Neural cell (in vitro differentiated cells): Measurements from ENCODE around the gene OR9A2. TPM values are rescaled to one million over a fixed set of nuclear protein-coding genes. Genes with fewer than 3 reads are reported as not detected.

ENCODE experiments used
- H2AFZ ChIP-seq: fragments of 200-600, 300-800 bp; sonication (generic), shearing (Covaris generic); 2 replicates; pipeline ENCODE4 v1.6.0; 2014; ENCODE audit warnings: low read depth, mild to moderate bottlenecking, antibody characterized with exemption, low read length, moderate library complexity
- H3F3A ChIP-seq: fragments of 200-600 bp; shearing (Covaris generic); 2 replicates; pipeline ENCODE4 v1.6.1; 2016; ENCODE audit warnings: mild to moderate bottlenecking, moderate library complexity, mixed read lengths, antibody characterized with exemption, low read length; ENCODE audit not compliant: insufficient read depth, poor library complexity, severe bottlenecking
- H3K27ac ChIP-seq: fragments of 200-600, 300-800 bp; sonication (generic), shearing (Covaris generic); 2 replicates; pipeline ENCODE4 v1.5.1; 2014; ENCODE audit warnings: mild to moderate bottlenecking, low read length, moderate library complexity
- H3K27me3 ChIP-seq: fragments of 300-800, 200-600 bp; sonication (generic), shearing (Covaris generic); 2 replicates; pipeline ENCODE4 v1.6.0; 2014; ENCODE audit warnings: mild to moderate bottlenecking, low read depth, low read length, moderate library complexity; ENCODE audit not compliant: insufficient read depth
- H3K36me3 ChIP-seq: fragments of 300-800, 200-600 bp; sonication (generic), shearing (Covaris generic); 2 replicates; pipeline ENCODE4 v1.5.1; 2014; ENCODE audit warnings: mild to moderate bottlenecking, antibody characterized with exemption, low read length, moderate library complexity; ENCODE audit not compliant: insufficient read depth
- H3K4me2 ChIP-seq: fragments of 300-800, 200-600 bp; sonication (generic), shearing (Covaris generic); 2 replicates; pipeline ENCODE4 v1.6.0; 2014; ENCODE audit warnings: mild to moderate bottlenecking, low read length
- H3K4me3 ChIP-seq: fragments of 300-800, 200-600 bp; sonication (generic), shearing (Covaris generic); 2 replicates; pipeline ENCODE4 v1.5.1; 2014; ENCODE audit warnings: mild to moderate bottlenecking, low read length, moderate library complexity
- H3K79me2 ChIP-seq: fragments of 200-600 bp; shearing (Covaris generic); replicated peaks from 2 replicates; pipeline ENCODE4 v1.6.0; 2014; ENCODE audit warnings: mild to moderate bottlenecking, low read length, moderate library complexity; ENCODE audit not compliant: insufficient read depth
- H3K9ac ChIP-seq: fragments of 300-800, 200-600 bp; sonication (generic), shearing (Covaris generic); 2 replicates; pipeline ENCODE4 v1.6.1; 2016; ENCODE audit warnings: mild to moderate bottlenecking, low read length, mixed read lengths
- H3K9me2 ChIP-seq: fragments of 200-600 bp; shearing (Covaris generic); 2 replicates; pipeline ENCODE4 v1.6.1; 2016; ENCODE audit warnings: mild to moderate bottlenecking, low read length, mixed read lengths; ENCODE audit not compliant: insufficient read depth
- H3K9me3 ChIP-seq: fragments of 200-600, 300-800 bp; sonication (generic), shearing (Covaris generic); 2 replicates; pipeline ENCODE4 v1.6.1; 2016; ENCODE audit warnings: mild to moderate bottlenecking, mixed run types, low read length, moderate library complexity, mixed read lengths
- H4K20me1 ChIP-seq: fragments of 200-600 bp; shearing (Covaris generic); 2 replicates; pipeline ENCODE4 v1.6.1; 2016; ENCODE audit warnings: mild to moderate bottlenecking, mixed run types; ENCODE audit not compliant: insufficient read depth
- CTCF ChIP-seq: fragments of 450-650 bp; IDR thresholded peaks from 2 replicates; pipeline ENCODE4 v1.5.1; 2014; ENCODE audit warnings: antibody characterized with exemption, mild to moderate bottlenecking, moderate library complexity; ENCODE audit not compliant: poor library complexity, severe bottlenecking
- EP300 ChIP-seq: fragments of 450-650 bp; conservative IDR thresholded peaks from 2 replicates; pipeline ENCODE4 v1.6.1; 2014; ENCODE audit warnings: antibody characterized with exemption, mild to moderate bottlenecking, moderate library complexity; ENCODE audit not compliant: poor library complexity, severe bottlenecking
- EZH2 ChIP-seq: fragments of 200-600, 300-800 bp; shearing (Covaris generic), sonication (generic); IDR thresholded peaks from 2 replicates; pipeline ENCODE4 v1.6.1; 2014; ENCODE audit warnings: antibody characterized with exemption, low read length, borderline replicate concordance, mild to moderate bottlenecking; ENCODE audit not compliant: insufficient read depth, poor library complexity, severe bottlenecking
- MXI1 ChIP-seq: fragments of 450-650 bp; conservative IDR thresholded peaks from 2 replicates; pipeline ENCODE4 v1.6.1; 2014; ENCODE audit warnings: antibody characterized with exemption, mild to moderate bottlenecking; ENCODE audit not compliant: poor library complexity, severe bottlenecking
- POLR2AphosphoS5 ChIP-seq: IDR thresholded peaks from 2 replicates; pipeline ENCODE4 v1.6.1; 2012
- RAD21 ChIP-seq: fragments of 450-650 bp; conservative IDR thresholded peaks from 2 replicates; pipeline ENCODE4 v1.6.1; 2014; ENCODE audit warnings: antibody characterized with exemption, mild to moderate bottlenecking, moderate library complexity
- SMC3 ChIP-seq: fragments of 450-650 bp; conservative IDR thresholded peaks from 2 replicates; pipeline ENCODE4 v1.6.1; 2014; ENCODE audit warnings: antibody characterized with exemption, mild to moderate bottlenecking, moderate library complexity; ENCODE audit not compliant: poor library complexity
- TAF1 ChIP-seq: IDR thresholded peaks from 2 replicates; pipeline ENCODE4 v1.6.1; 2012; ENCODE audit warnings: low read depth
- polyA plus RNA-seq: library from polyadenylated mRNA; depleted of rRNA; stranded (reverse); fragments of >200 nt; gene quantifications from 2 replicates; pipeline ENCODE4 v1.2.3, GENCODE V29; 2014
- TF ChIP-seq, protein P1 (sequence below): IDR thresholded peaks from 2 replicates; pipeline ENCODE4 v1.6.1; 2012; ENCODE audit warnings: borderline replicate concordance

OR9A2 gene
- polyA plus RNA-seq, 1 donor from 2014 or later: not detected

DNA sequence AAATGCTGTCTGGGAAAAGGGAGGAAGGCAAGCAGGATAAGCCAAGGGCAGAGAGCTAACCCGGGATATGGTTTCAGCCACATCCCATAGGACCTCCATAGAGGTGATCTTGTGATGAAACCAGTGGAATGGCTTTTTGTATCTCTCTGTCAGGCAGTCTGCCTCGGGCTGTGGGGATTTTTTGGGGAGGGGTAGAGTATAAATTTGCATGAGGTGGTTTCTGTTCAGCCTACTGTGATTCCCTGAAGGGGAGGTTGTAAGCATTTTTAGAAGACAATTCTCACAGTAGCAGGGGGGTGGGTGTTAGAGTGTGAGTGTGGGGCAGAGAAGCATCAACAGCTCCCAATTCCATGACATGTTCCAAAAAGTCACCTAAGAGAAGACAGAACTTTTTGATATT is 11.8 kb downstream of the OR9A2 start:
- H3K9me2 ChIP-seq: no peaks in the 10 kb centered on the region
- H3K79me2 ChIP-seq: no peaks in the 10 kb centered on the region
- no peak overlapping the region for H3K27ac ChIP-seq
- no peaks in the 10 kb centered on the region for H3K27me3 ChIP-seq
- no peak for TF ChIP-seq CTCF
- TF ChIP-seq RAD21: no peak
- TF ChIP-seq SMC3: no peak
- TF ChIP-seq TAF1: no peak
- no peak for TF ChIP-seq POLR2AphosphoS5
- no peak for TF ChIP-seq EP300
- TF ChIP-seq MXI1: no peak
- TF ChIP-seq EZH2: no peak
- TF ChIP-seq, protein P1, sequence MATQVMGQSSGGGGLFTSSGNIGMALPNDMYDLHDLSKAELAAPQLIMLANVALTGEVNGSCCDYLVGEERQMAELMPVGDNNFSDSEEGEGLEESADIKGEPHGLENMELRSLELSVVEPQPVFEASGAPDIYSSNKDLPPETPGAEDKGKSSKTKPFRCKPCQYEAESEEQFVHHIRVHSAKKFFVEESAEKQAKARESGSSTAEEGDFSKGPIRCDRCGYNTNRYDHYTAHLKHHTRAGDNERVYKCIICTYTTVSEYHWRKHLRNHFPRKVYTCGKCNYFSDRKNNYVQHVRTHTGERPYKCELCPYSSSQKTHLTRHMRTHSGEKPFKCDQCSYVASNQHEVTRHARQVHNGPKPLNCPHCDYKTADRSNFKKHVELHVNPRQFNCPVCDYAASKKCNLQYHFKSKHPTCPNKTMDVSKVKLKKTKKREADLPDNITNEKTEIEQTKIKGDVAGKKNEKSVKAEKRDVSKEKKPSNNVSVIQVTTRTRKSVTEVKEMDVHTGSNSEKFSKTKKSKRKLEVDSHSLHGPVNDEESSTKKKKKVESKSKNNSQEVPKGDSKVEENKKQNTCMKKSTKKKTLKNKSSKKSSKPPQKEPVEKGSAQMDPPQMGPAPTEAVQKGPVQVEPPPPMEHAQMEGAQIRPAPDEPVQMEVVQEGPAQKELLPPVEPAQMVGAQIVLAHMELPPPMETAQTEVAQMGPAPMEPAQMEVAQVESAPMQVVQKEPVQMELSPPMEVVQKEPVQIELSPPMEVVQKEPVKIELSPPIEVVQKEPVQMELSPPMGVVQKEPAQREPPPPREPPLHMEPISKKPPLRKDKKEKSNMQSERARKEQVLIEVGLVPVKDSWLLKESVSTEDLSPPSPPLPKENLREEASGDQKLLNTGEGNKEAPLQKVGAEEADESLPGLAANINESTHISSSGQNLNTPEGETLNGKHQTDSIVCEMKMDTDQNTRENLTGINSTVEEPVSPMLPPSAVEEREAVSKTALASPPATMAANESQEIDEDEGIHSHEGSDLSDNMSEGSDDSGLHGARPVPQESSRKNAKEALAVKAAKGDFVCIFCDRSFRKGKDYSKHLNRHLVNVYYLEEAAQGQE: no peak
- H3K4me2 ChIP-seq: no peak overlapping the region
- no peaks in the 10 kb centered on the region for H3K9me3 ChIP-seq
- H4K20me1 ChIP-seq: no peaks in the 10 kb centered on the region
- H3K9ac ChIP-seq: no peak overlapping the region
- H3K4me3 ChIP-seq: no peak overlapping the region
- no peaks in the 10 kb centered on the region for H3K36me3 ChIP-seq
- H3F3A ChIP-seq: no peaks in the 10 kb centered on the region
- H2AFZ ChIP-seq: no peak overlapping the region

GRCh38 chr7:143013893-143014292 is 13.0 kb downstream of the OR9A2 start:
- Histone ChIP-seq H3K9me2 (no peaks in the 10 kb centered on the region), H4K20me1 (no peaks in the 10 kb centered on the region), H3K27ac (no peak overlapping the region), H3K9me3 (no peaks in the 10 kb centered on the region), H3K4me2 (no peak overlapping the region), H3K4me3 (no peak overlapping the region), H3K36me3 (no peaks in the 10 kb centered on the region), H3K27me3 (no peaks in the 10 kb centered on the region), H2AFZ (no peak overlapping the region), H3K79me2 (no peaks in the 10 kb centered on the region), H3K9ac (no peak overlapping the region), H3F3A (no peaks in the 10 kb centered on the region)
- TF ChIP-seq RAD21 (no peak), POLR2AphosphoS5 (no peak), CTCF (no peak), SMC3 (no peak), EP300 (no peak), TAF1 (no peak), EZH2 (no peak), MXI1 (no peak)
- TF ChIP-seq, protein P1: no peak
